Keratinocyte (primary cell): Measurements from ENCODE around the gene CAPN15. TPM values are rescaled to one million over a fixed set of nuclear protein-coding genes. Genes with fewer than 3 reads are reported as not detected.

Source experiments
- DNase-seq: peaks from one replicate; pipeline ENCODE4 v3.0.0-alpha.2; 2011; ENCODE audit warnings: low read depth, missing footprints, low spot score
- FAIRE-seq: peaks from 2 replicates; lab custom pipeline; 2011; peaks lifted over from hg19 to GRCh38; lab: Jason Lieb, UNC
- H2AFZ ChIP-seq: 2 replicates; pipeline ENCODE4 v1.6.0; 2012; ENCODE audit warnings: low read length, control low read depth, inconsistent platforms; ENCODE audit not compliant: control insufficient read depth
- H3K27ac ChIP-seq: 2 replicates; pipeline ENCODE4 v1.5.1; 2011; ENCODE audit warnings: low read length; ENCODE audit not compliant: control insufficient read depth, insufficient read depth
- H3K27me3 ChIP-seq: 3 replicates; pipeline ENCODE4 v1.6.0; 2011; ENCODE audit warnings: low read length; ENCODE audit not compliant: control insufficient read depth, insufficient read depth; ENCODE audit errors: extremely low read depth
- H3K36me3 ChIP-seq, 2 experiments: 2 replicates in 1 of 2; 3 replicates in 1 of 2; pipeline ENCODE4 v1.5.1; 2011; ENCODE audit warnings: low read length in 2 of 2, mild to moderate bottlenecking in 1 of 2; ENCODE audit not compliant: control insufficient read depth in 2 of 2, insufficient read depth in 2 of 2; ENCODE audit errors: extremely low read depth in 1 of 2
- H3K4me1 ChIP-seq: 3 replicates; pipeline ENCODE4 v1.5.1; 2011; ENCODE audit warnings: low read length; ENCODE audit not compliant: control insufficient read depth, insufficient read depth; ENCODE audit errors: extremely low read depth
- H3K4me2 ChIP-seq: 3 replicates; pipeline ENCODE4 v1.6.0; 2011; ENCODE audit warnings: low read depth, low read length; ENCODE audit not compliant: control insufficient read depth, insufficient read depth; ENCODE audit errors: extremely low read depth
- H3K4me3 ChIP-seq, 3 experiments: fragments of 200-600 bp in 1 of 3; sonication (generic) in 1 of 3; 2 replicates in 2 of 3; 3 replicates in 1 of 3; pipeline ENCODE4 v1.5.1; 2011 to 2016; ENCODE audit warnings: low read length in 3 of 3, mild to moderate bottlenecking in 3 of 3, control low read depth in 2 of 3, inconsistent platforms in 1 of 3, low read depth in 1 of 3, mixed read lengths in 1 of 3, mixed run types in 1 of 3, moderate library complexity in 1 of 3; ENCODE audit not compliant: control insufficient read depth in 2 of 3, insufficient read depth in 2 of 3; ENCODE audit errors: extremely low read depth in 1 of 3
- H3K79me2 ChIP-seq: 2 replicates; pipeline ENCODE4 v1.6.0; 2012; ENCODE audit warnings: low read length; ENCODE audit not compliant: control insufficient read depth, insufficient read depth
- H3K9ac ChIP-seq: 3 replicates; pipeline ENCODE4 v1.6.0; 2011; ENCODE audit warnings: low read length; ENCODE audit not compliant: control insufficient read depth, insufficient read depth; ENCODE audit errors: extremely low read depth
- H3K9me1 ChIP-seq: 3 replicates; pipeline ENCODE4 v1.6.0; 2011; ENCODE audit warnings: low read length; ENCODE audit not compliant: control insufficient read depth, insufficient read depth; ENCODE audit errors: extremely low read depth
- H3K9me3 ChIP-seq: 2 replicates; pipeline ENCODE4 v1.5.1; 2012; ENCODE audit warnings: low read depth, low read length; ENCODE audit not compliant: control insufficient read depth
- H4K20me1 ChIP-seq: 3 replicates; pipeline ENCODE4 v1.6.0; 2011; ENCODE audit warnings: low read length; ENCODE audit not compliant: control insufficient read depth, insufficient read depth; ENCODE audit errors: extremely low read depth
- EZH2 ChIP-seq: IDR thresholded peaks from one replicate; pipeline ENCODE4 v1.6.1; 2012; ENCODE audit warnings: inconsistent platforms, mild to moderate bottlenecking, low read length, moderate library complexity
- dilution Hi-C: fragments of 300-500 bp; cut with MboI; formaldehyde crosslinking; loops from one replicate; pipeline ENCODE4 v1.7.0; 2020; ENCODE audit warnings: low sequenced_read_pairs; ENCODE audit not compliant: extremely low pct_ligation_motif_present
- polyA plus RNA-seq, 5 experiments: library from polyadenylated mRNA; depleted of rRNA in 3 of 5; stranded (reverse) in 3 of 5; stranded (forward) in 1 of 5; unstranded in 1 of 5; fragments of >200 nt; gene quantifications; 1 replicate in 1 of 5; 2 replicates in 3 of 5; 3 replicates in 1 of 5; pipeline versions ENCODE4 v1.2.1 to v1.2.3, GENCODE V29; 2011 to 2012; ENCODE audit warnings: missing spikeins in 2 of 5, low read depth in 1 of 5, low replicate concordance in 1 of 5
- TF ChIP-seq, protein P1 (sequence below), 3 experiments: IDR thresholded peaks in 1 of 3; conservative IDR thresholded peaks in 1 of 3; optimal IDR thresholded peaks in 1 of 3; 2 replicates in 2 of 3; 3 replicates in 1 of 3; pipeline versions ENCODE3 to v1.5.1; 2011; ENCODE audit warnings: low read length in 3 of 3, mild to moderate bottlenecking in 3 of 3, moderate library complexity in 2 of 3, control low read depth in 1 of 3, inconsistent platforms in 1 of 3; ENCODE audit not compliant: insufficient read depth in 2 of 3; ENCODE audit errors: extremely low read depth in 1 of 3

CAPN15 gene
- polyA plus RNA-seq, 1 donor (not counting 4 experiments of a cell fraction or from before 2014, with no cell fraction given) = 7.9 TPM

DNA sequence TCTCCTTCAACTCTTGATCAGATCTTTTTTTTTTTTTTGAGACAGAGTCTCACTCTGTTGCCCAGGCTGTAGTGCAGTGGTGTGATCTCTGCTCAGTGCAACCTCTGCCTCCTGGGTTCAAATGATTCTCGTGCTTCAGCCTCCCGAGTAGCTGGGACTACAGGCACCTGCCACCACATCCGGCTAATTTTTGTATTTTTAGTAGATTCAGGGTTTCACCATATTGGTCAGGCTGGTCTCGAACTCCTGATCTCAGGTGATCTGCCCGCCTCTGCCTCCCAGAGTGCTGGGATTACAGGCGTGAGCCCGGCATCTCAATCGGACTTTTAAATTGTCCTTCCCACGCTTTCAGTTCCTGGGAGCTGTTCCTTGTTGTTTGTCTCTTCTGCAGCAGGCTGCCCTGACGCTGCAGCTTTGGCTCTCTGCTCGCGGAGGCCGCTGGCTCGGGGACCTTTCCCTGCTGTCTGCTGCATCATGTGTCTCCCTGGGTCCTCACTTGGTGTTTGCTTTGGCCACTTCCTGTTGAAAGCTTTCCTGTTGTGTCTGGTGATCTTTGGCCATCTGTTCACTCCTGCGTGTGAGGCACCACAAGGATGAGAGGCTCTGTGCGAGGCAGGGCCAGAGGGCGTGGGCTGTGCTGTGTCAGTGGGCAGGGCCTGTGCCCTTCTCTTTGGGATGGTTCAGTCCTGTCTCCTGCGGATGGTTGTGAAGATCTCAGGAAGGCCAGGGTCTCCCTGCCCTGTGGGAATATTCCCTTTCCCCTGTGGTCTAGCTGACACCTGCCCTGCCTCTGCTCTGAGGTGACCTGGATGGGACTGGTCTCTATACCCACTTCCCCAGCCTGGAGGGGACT, 18.4 kb upstream of the CAPN15 start:
- dilution Hi-C loops = no loop called here
- Histone ChIP-seq H3K36me3 (peaks cover 4 to 20% of the 10 kb centered on the region in 2 experiments), H3K79me2 (no peaks in the 10 kb centered on the region), H4K20me1 (no peaks in the 10 kb centered on the region), H3K4me3 (no peak overlapping the region), H3K4me2 (no peak overlapping the region), H3K4me1 (no peaks in the 10 kb centered on the region), H3K9me1 (no peaks in the 10 kb centered on the region), H3K27ac (no peak overlapping the region), H3K27me3 (no peaks in the 10 kb centered on the region), H2AFZ (no peak overlapping the region), H3K9me3 (no peaks in the 10 kb centered on the region), H3K9ac (no peak overlapping the region)
- DNase-seq (no peak), FAIRE-seq (no peak)
- no peak for TF ChIP-seq EZH2
- TF ChIP-seq, protein P1, sequence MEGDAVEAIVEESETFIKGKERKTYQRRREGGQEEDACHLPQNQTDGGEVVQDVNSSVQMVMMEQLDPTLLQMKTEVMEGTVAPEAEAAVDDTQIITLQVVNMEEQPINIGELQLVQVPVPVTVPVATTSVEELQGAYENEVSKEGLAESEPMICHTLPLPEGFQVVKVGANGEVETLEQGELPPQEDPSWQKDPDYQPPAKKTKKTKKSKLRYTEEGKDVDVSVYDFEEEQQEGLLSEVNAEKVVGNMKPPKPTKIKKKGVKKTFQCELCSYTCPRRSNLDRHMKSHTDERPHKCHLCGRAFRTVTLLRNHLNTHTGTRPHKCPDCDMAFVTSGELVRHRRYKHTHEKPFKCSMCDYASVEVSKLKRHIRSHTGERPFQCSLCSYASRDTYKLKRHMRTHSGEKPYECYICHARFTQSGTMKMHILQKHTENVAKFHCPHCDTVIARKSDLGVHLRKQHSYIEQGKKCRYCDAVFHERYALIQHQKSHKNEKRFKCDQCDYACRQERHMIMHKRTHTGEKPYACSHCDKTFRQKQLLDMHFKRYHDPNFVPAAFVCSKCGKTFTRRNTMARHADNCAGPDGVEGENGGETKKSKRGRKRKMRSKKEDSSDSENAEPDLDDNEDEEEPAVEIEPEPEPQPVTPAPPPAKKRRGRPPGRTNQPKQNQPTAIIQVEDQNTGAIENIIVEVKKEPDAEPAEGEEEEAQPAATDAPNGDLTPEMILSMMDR (optimal IDR thresholded peaks at IDR 0.05 in 1 of 3, IDR thresholded peaks at IDR 0.05 in 1 of 3, conservative IDR thresholded peaks at IDR 0.05 in 1 of 3; ENCODE audit: extremely low read depth in 1 of 3, insufficient read depth in 2 of 3, low read length in 3 of 3) = no peak

DNA sequence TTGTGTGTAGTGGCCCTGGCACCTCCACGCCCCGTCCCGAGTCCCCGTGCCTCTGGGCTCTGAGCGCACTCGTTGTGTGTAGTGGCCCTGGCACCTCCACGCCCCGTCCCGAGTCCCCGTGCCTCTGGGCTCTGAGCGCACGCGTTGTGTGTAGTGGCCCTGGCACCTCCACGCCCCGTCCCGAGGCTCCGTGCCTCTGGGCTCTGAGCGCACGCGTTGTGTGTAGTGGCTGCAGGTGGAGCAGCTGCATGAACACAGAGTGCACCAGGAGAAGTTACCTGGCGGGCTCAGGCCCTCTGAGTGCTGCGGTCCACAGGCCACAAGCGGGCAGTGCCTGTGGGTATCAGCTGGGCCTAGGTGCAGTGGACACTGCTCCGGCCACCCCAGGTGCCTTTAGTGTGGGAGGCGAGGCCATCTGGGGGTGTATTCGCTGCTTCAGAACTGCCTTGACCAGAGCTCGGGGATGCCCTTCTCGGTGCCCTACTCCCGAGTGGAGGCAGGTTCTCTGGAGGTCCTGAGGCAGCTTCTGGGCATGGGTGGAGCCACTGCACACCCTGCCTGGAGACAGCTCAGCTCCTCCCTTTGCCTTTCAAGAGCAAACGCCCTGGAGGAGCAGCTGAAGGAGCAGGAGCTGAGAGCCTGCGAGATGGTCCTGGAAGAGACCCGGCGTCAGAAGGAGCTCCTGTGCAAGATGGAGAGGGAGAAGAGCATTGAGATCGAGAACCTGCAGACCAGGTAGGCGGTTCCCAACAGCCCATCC, 17.3 kb upstream of the CAPN15 start:
- Histone ChIP-seq H3K4me2 (no peak overlapping the region), H3K9me1 (no peaks in the 10 kb centered on the region), H2AFZ (no peak overlapping the region), H4K20me1 (no peaks in the 10 kb centered on the region), H3K27me3 (no peaks in the 10 kb centered on the region), H3K4me1 (no peaks in the 10 kb centered on the region), H3K27ac (no peak overlapping the region), H3K9me3 (no peaks in the 10 kb centered on the region), H3K36me3 (peaks cover 6 to 18% of the 10 kb centered on the region in 2 experiments), H3K9ac (no peak overlapping the region), H3K4me3 (no peak overlapping the region), H3K79me2 (no peaks in the 10 kb centered on the region)
- TF ChIP-seq EZH2 = no peak
- TF ChIP-seq, protein P1 (optimal IDR thresholded peaks at IDR 0.05 in 1 of 3, IDR thresholded peaks at IDR 0.05 in 1 of 3, conservative IDR thresholded peaks at IDR 0.05 in 1 of 3; ENCODE audit: extremely low read depth in 1 of 3, insufficient read depth in 2 of 3, low read length in 3 of 3) = no peak
- DNase-seq = no peak
- FAIRE-seq = no peak
- dilution Hi-C loops = no loop called here
